ENCODE measurements around the gene MRPL43. TPM values are rescaled to one million over a fixed set of nuclear protein-coding genes. Genes with fewer than 3 reads are reported as not detected.

Gene MRPL43
- total RNA-seq, 1 experiment from 2014 or later = 136 TPM

DNA sequence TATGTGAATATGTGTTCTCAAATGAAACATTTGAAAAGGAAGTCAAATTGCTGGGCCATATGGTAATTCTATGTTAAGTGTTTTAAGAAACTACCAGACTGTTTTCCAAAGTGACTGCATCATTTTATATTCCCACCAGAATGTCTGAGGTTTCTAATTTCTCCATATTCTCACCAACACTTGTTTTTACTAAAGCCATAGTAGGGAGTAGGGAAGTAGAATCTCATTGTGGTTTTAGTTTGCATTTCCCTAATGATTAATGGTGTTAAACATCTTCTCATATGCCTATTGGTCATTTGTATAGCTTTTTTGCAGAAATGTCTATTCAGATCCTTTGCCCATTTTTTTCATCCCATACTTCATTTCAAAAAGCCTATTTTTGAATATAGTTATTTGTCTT is 27.0 kb downstream of the MRPL43 start:
- no TSS peak for BruUV-seq (replicated peaks)

DNA sequence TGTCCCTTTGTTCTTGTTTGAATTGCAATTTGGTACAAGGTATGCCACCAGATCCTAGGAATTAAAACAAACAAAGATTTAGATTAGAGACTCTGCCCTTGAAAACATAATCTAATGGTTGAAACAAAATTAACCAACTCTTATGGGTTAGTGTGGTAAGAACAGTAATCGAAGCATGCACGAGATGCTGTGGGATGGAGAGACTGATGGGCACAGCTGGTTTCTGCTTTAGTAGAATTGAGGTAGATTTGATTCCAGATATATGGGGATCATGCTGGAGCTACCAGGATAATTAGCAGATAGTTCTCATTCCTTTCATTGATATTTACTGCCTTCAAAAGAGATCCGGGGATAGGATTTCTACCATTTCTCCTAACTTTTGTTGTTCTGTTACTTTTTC is 38.4 kb downstream of the MRPL43 start:
- H3K27me3 ChIP-seq (ENCODE audit: insufficient read depth, low read length) = no peaks in the 10 kb centered on the region
- no peaks in the 10 kb centered on the region for H3K9me3 ChIP-seq (ENCODE audit: control insufficient read depth in 1 of 2, insufficient read depth in 1 of 2, low read depth in 1 of 2, low read length in 2 of 2)
- no peaks in the 10 kb centered on the region for H3K9me2 ChIP-seq (ENCODE audit: insufficient read depth)
- DNase-seq (ENCODE audit: low read depth, low spot score) = no peak
- H3K27ac ChIP-seq (ENCODE audit: low read depth, low read length) = no peak overlapping the region
- H3K4me3 ChIP-seq (replicated peaks in 1 of 2; ENCODE audit: low read depth in 1 of 2, low read length in 2 of 2) = no peak overlapping the region
- H2AFZ ChIP-seq (ENCODE audit: low read depth, low read length, poor library complexity, severe bottlenecking) = no peak overlapping the region
- ChIA-PET POLR2A (no interaction called here), CTCF (no interaction called here), RAD21 (ENCODE audit: low non-redundant PET in 1 of 2, low total read pairs in 2 of 2, uncharacterized antibody in 2 of 2, unreplicated experiment in 2 of 2) (no interaction called here)
- intact Hi-C loops (cut with micrococcal nuclease) = no loop called here
- no peak for TF ChIP-seq SP1 (IDR thresholded peaks at IDR 0.05; ENCODE audit: low read depth)
- no peak for TF ChIP-seq YY1 (IDR thresholded peaks at IDR 0.05; ENCODE audit: extremely low read depth, insufficient replicate concordance, low read depth, low read length)
- no peak for TF ChIP-seq ELF1 (IDR thresholded peaks at IDR 0.05; ENCODE audit: borderline replicate concordance, low read depth)
- no peak for TF ChIP-seq SIN3A (IDR thresholded peaks at IDR 0.05; ENCODE audit: low read depth)
- no peak for TF ChIP-seq FOSL1 (IDR thresholded peaks at IDR 0.05; ENCODE audit: low read depth)
- TF ChIP-seq EGR1 (IDR thresholded peaks at IDR 0.05; ENCODE audit: low read depth) = no peak
- no peak for TF ChIP-seq JUND (IDR thresholded peaks at IDR 0.05)
- H3K9ac ChIP-seq (ENCODE audit: low read length) = no peak overlapping the region
- no peaks in the 10 kb centered on the region for H4K20me1 ChIP-seq (ENCODE audit: insufficient read depth)
- no peaks in the 10 kb centered on the region for H3K4me1 ChIP-seq (ENCODE audit: control insufficient read depth in 1 of 2, insufficient read depth in 2 of 2, low read length in 2 of 2)
- H3K4me2 ChIP-seq (ENCODE audit: low read length) = no peak overlapping the region
- no TSS peak for BruUV-seq (replicated peaks)
- peaks cover 46 to 58% of the 10 kb centered on the region in 2 experiments for H3K36me3 ChIP-seq (ENCODE audit: control insufficient read depth in 1 of 2, insufficient read depth in 2 of 2, low read length in 2 of 2)
- H3K79me2 ChIP-seq (ENCODE audit: insufficient read depth, low read length) = no peaks in the 10 kb centered on the region
- no peak for ATAC-seq

More for the DNA sequence above, 27.0 kb downstream of the MRPL43 start:
- Histone ChIP-seq H2AFZ (ENCODE audit: low read depth, low read length, poor library complexity, severe bottlenecking) (no peak overlapping the region), H3K27me3 (ENCODE audit: insufficient read depth, low read length) (no peaks in the 10 kb centered on the region), H3K4me2 (ENCODE audit: low read length) (no peak overlapping the region), H3K27ac (ENCODE audit: low read depth, low read length) (no peak overlapping the region), H3K9ac (ENCODE audit: low read length) (no peak overlapping the region), H3K79me2 (ENCODE audit: insufficient read depth, low read length) (no peaks in the 10 kb centered on the region), H4K20me1 (ENCODE audit: insufficient read depth) (no peaks in the 10 kb centered on the region), H3K9me3 (ENCODE audit: control insufficient read depth in 1 of 2, insufficient read depth in 1 of 2, low read depth in 1 of 2, low read length in 2 of 2) (no peaks in the 10 kb centered on the region), H3K4me1 (ENCODE audit: control insufficient read depth in 1 of 2, insufficient read depth in 2 of 2, low read length in 2 of 2) (no peaks in the 10 kb centered on the region), H3K9me2 (ENCODE audit: insufficient read depth) (no peaks in the 10 kb centered on the region), H3K4me3 (replicated peaks in 1 of 2; ENCODE audit: low read depth in 1 of 2, low read length in 2 of 2) (no peak overlapping the region), H3K36me3 (ENCODE audit: control insufficient read depth in 1 of 2, insufficient read depth in 2 of 2, low read length in 2 of 2) (peaks cover 38 to 56% of the 10 kb centered on the region in 2 experiments; a peak in 3 of 4 replicates)
- intact Hi-C loops (cut with micrococcal nuclease) = no loop called here
- POLR2A ChIA-PET = no interaction called here
- RAD21 ChIA-PET (ENCODE audit: low non-redundant PET in 1 of 2, low total read pairs in 2 of 2, uncharacterized antibody in 2 of 2, unreplicated experiment in 2 of 2) = no interaction called here
- no peak for DNase-seq (ENCODE audit: low read depth, low spot score)
- no peak for ATAC-seq
- CTCF ChIA-PET = no interaction called here
- TF ChIP-seq, protein P1, sequence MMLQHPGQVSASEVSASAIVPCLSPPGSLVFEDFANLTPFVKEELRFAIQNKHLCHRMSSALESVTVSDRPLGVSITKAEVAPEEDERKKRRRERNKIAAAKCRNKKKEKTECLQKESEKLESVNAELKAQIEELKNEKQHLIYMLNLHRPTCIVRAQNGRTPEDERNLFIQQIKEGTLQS (IDR thresholded peaks at IDR 0.05) = no peak
- TF ChIP-seq EZH2phosphoT487 (IDR thresholded peaks at IDR 0.05; ENCODE audit: borderline replicate concordance) (no peak), ZFX (IDR thresholded peaks at IDR 0.05) (no peak), POLR2AphosphoS5 (IDR thresholded peaks at IDR 0.05; ENCODE audit: low read depth, low read length) (no peak), RAD21 (IDR thresholded peaks at IDR 0.05; ENCODE audit: low read depth) (no peak), SIN3A (IDR thresholded peaks at IDR 0.05; ENCODE audit: low read depth) (no peak), ELF1 (IDR thresholded peaks at IDR 0.05; ENCODE audit: borderline replicate concordance, low read depth) (no peak), SRF (IDR thresholded peaks at IDR 0.05; ENCODE audit: low read depth) (no peak)

Data from HCT116 (cell line).